GM20000 (cell line): ENCODE measurements around the gene MYH15.

ENCODE experiments used
- DNase-seq: peaks from one replicate; pipeline ENCODE4 v3.0.0; 2012; ENCODE audit warnings: low spot score
- TF ChIP-seq, protein P1 (sequence below): IDR thresholded peaks from 2 replicates; pipeline ENCODE4 v1.5.1; 2012; ENCODE audit warnings: mild to moderate bottlenecking, control low read depth; ENCODE audit errors: extremely low read depth, missing control alignments

Gene MYH15

DNA sequence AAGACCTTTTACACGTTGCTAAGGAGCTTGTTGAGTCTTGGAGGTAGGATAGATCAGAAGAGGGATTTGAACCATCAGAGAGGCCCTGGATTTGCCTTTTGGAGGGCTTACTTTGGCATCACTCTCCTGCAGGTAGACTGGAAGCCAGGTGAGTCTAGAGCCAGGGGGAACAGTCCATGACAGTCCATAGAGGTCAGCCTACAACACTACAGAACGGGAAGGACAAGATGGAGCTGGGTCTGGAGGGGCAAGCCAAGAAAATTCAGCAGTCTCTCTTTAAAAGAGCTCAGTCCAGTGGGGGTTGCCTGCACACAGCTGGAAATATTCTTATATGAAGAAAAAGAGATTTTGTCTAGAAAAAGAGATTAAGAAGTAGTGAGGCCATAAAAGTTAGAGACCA lies 153.4 kb downstream of the MYH15 start:
- no peak for DNase-seq
- TF ChIP-seq, protein P1, sequence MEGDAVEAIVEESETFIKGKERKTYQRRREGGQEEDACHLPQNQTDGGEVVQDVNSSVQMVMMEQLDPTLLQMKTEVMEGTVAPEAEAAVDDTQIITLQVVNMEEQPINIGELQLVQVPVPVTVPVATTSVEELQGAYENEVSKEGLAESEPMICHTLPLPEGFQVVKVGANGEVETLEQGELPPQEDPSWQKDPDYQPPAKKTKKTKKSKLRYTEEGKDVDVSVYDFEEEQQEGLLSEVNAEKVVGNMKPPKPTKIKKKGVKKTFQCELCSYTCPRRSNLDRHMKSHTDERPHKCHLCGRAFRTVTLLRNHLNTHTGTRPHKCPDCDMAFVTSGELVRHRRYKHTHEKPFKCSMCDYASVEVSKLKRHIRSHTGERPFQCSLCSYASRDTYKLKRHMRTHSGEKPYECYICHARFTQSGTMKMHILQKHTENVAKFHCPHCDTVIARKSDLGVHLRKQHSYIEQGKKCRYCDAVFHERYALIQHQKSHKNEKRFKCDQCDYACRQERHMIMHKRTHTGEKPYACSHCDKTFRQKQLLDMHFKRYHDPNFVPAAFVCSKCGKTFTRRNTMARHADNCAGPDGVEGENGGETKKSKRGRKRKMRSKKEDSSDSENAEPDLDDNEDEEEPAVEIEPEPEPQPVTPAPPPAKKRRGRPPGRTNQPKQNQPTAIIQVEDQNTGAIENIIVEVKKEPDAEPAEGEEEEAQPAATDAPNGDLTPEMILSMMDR: no peak

GRCh38 chr3:108354562-108354961 lies 155.8 kb downstream of the MYH15 start:
- DNase-seq: no peak
- TF ChIP-seq, protein P1: no peak

DNA sequence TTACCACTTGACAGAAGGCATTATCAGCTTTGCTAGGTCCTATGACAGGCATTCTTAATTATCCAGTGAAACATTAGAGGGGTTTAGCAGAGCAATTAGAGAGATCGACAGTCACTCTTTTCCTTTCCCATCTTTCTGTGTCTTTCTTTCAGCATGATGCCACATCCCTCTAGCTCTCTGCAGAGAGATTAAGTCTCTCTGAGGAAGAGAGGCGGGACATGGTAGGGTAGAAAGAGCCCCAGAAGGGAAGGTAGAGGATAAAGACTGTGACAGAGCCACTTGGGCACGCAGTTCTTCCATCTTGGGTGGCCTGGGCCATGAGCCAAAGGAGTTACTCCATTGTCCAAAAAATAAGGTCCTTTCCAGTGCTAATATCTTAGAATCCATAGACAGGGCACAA lies 158.2 kb downstream of the MYH15 start:
- DNase-seq: no peak
- TF ChIP-seq, protein P1: no peak

DNA sequence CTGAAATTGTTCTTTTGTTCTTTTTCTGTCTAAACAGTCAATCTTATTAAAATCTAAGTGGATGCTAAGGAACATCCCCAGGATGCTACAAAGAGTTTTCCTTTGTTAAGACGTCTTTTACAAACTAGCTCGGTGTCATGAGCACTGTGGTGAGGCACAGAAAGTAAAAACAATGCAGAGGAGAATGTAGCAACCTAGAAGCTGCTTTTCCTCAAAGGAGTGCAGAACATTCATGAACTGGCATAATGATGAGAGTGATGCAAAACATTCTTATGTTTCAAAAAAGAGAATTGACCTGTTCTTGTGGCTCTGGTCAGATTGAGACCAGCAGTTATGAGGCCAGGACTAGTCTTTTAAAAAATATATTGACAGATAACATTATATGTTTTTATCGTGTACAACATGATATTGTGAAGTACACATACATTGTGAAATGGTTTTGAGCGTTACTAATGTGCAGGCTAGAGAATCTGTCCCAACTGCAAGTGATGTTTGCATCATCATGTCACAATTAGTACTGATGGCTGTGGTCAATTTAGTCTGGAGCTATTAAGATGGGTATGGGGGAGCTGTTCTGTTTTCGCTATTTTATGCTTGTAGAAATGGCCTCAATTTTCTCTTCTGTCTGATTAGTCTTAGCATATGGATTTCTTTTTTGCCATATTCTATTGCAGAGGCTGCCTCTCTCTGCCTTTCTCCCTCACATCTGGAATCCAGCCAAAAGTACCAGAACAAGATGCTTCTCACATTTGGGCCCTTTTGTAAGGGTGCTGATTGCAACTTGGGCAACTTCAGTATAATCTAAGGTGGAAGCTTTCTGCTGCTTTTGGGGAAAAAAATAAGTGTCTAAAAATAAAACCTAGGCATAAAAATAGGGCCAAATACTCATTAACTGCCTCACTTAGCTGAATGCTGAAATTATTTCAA lies 163.8 kb downstream of the MYH15 start:
- TF ChIP-seq, protein P1: no peak
- no peak for DNase-seq

DNA sequence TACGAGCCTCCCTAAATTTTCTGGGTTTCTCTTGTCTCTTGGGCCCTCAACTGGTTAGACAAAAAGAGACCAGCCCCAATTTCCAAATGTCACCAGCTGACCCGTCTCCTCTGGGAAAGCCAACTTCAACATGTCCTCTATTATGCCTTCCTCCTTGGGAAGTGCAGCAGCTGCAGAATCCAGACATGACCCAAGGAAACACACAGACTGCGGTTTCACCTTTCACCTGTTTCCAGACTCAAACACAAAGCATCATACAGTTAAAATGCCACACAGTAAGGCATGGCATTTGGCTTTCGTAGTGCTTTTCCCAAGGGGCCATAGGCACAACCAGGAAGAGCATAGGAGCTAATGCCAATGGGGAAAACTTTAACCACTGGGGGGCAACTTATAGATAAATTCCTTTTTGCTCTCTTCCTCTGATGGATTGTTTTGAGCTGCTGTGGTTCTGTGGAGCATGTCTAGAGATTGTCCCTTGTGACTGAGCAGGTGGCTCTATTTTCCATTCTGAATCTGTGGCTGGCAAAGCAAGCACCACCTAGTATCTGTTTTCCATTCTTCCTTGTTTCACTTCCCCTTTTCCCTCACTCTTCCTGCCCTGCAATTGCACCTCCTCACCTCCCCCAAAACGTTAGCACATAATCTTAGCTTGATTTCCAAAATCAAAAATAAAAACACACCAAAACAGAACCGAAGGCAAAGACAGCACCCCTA lies 164.7 kb downstream of the MYH15 start:
- DNase-seq: no peak
- TF ChIP-seq, protein P1: no peak

- no peak for DNase-seq
- TF ChIP-seq, protein P1: no peak
Observed at GRCh38 chr3:108343491-108343890, 166.9 kb downstream of the MYH15 start.

GRCh38 chr3:108342837-108343486 lies 167.4 kb downstream of the MYH15 start:
- TF ChIP-seq, protein P1: no peak
- no peak for DNase-seq
